NCI-H510A treated with DMSO at 0.1 percent for 48 hours (cell line): Measurements from ENCODE around the gene TTC28.
"Not testable (repeated sequence)": the region's sequence is repeated elsewhere in the genome, so short reads cannot be mapped to it uniquely, and the experiment has no call there.

Source experiments
- DNase-seq: peaks from one replicate; lab custom pipeline; 2025; lab: John Stamatoyannopoulos, UW

The TTC28 gene

DNA sequence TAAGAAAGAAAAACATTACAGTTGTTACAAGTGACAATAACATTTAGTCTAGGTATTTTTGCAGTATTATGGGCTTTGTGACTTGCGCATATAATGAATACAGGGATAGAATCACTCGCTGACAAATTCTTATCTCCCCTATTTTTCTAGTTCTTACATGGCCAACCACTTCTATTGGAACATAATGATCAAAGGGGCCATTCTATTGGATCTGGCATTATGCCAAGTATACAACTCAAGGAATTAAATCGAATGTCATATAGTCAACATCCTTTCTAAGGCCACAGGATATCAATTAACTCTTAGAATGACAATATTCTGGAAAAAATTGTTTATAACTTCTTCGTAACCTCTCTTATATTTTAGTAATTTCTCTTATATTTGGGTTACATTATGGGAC lies 272.0 kb downstream of the TTC28 start:
- no peak for DNase-seq

DNA sequence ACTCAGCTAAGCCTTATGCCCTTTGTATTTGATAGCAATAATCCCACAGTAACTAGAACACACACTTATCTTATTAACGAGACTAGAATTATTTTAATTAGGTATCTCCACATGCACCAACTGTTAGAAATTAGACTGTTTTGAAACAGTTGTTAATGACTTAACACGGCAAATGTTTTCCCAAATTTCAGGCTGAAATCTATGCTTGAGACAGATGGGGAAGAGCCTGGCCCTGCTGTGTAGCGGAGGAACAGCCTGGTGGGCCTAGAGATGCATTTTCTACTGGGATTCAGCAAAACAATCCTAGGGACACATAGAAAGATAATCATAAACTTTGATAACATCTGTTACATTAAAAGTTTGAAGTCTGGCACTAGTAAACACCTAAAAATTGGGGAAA lies 273.4 kb downstream of the TTC28 start:
- DNase-seq, result no peak

DNA sequence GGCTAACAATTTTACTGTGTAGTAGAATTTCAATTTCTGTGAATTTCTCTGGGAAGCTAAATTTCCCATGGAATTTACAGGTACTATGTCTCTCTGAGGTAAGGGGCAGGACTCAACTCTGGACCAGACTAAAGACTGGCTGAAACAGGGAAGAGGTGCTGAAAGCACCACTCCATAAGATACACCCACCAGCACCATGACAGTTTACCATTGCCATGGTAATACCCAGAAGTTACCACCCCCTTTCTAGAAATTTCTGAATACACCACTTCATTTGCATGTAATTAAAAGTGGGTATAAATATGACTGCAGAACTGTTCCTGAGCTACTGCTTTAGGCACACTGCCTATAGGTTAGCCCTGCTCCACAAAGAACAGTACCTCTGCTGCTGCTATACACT lies 274.1 kb downstream of the TTC28 start:
- DNase-seq, result no peak

DNA sequence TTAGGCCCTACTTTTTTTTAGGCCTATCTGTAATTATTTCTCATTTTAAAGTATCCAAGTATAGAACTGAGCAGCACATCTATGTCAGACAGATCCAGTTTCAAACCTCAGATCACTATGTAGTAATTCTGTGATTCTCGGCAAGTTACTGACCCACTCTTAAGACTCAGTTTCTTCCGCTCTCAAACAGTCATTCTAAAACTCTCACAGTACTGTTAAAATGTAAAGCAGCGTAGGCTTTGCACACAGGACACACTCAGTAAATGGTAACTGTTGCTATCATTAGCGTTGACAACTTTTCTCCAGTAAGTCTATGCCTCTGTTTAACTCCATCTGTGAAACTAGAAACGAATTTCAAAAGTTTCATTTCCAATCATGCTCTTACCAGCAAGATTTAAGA lies 277.1 kb downstream of the TTC28 start:
- no peak for DNase-seq

DNA sequence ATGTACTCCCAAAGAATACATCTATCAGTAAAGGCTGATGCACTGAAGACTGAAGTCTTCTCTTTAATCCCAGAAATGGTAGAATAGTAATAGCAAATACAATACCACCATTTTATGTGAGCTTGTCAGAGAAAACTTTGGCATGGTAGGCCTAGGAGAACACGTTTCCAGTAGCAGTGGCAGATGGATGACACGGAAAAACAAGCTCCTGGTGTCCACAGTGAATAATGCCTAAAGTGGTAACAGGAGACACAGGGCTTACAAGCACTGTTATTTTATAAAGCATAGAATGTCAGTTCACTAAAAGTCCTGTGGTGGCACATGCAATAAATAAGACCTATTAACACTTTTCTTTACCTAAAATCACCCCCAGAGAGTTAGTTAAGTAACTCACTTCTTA lies 277.6 kb downstream of the TTC28 start:
- no peak for DNase-seq

DNA sequence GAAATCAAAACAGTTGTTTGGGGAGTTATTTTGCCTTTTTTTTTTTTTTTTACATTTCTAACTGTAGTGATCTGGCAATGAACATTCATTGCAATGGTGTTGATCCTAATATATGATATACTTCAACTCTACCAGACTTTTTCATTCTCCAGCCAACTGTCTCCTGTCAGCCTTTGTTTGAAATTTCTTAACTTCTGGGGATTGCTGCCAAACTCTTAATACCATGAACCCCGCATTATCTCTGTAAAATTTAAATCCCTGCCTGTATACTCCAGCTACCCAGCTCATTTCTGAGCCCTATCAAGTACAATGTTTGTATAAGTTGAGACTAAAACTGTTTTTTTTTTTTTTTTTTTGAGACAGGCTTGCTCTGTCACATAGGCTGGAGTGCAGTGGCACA lies 280.7 kb downstream of the TTC28 start:
- no peak for DNase-seq

DNA sequence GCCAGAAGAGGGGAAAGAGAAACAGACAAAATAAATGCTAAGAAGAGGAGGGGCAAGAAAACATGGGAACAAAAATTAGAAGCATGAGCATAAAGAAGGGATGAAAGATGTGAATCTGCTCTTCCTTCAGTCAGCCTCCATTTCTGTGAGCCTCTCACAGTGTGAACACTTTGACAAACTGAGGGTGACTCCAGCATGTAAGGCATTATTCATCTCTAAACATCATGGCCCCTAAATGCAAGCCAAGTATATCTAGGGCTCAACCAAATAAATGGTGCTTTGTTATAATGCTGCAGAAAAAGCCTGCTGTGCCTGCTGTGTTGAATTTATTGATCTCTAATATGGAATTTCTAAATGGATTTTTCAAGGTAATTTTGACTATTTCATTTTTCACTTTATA lies 281.3 kb downstream of the TTC28 start:
- no peak for DNase-seq

DNA sequence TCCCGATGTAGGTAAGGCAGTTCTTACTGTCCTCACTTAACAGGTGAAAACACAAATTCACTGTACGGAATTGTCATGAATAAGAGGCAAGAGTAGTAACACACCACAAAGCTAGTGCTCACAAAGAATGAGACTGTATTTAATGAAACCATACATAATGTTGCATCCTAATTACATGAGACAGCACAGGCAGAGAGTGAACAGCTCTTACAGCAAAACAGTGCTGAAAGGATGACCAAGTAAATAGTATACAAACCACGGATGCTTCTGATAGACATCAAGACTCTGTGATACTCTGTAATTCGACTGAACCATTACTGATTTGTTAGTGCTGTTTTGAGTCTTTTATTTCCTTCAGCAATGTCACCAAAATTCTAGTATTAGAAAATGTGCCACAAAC lies 282.3 kb downstream of the TTC28 start:
- no peak for DNase-seq

DNA sequence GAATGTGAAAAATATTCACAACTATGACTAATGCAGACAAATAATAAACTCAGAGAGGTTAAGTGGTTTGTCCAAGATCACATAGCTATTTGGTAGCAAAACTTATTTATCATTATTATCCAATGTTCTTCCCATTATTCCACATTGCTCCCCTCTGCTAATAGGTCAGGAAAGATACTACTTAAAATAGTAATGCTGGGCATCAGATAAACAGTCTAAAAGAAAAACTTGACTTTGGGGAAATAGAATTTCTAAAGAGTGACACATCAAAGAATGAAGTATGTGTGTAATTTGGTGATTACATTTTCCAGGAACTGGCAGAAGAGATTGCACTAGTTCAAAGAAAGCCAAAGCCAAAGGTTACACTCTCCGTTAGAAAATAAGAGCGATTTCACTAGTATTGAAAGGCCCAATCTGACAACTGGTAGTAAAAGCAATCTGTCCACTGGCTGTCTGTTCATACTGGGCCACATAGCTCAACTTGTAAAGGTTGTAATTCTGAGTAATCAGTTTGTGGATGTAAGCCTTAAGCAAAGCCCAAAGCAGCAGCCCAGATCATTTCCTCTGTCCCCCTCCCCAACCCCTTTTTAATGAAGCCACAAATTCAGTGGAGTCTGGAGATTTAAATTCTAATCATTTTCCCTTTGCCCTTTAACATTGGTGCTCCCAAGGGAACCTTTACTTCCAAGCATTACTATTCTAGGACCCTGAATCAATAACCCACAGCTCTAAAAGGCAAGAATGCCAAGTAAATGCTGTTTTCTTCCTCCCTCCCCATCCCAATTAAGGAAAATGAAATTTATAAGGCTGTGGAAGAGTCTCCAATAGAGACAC lies 283.5 kb downstream of the TTC28 start:
- DNase-seq, result no peak

DNA sequence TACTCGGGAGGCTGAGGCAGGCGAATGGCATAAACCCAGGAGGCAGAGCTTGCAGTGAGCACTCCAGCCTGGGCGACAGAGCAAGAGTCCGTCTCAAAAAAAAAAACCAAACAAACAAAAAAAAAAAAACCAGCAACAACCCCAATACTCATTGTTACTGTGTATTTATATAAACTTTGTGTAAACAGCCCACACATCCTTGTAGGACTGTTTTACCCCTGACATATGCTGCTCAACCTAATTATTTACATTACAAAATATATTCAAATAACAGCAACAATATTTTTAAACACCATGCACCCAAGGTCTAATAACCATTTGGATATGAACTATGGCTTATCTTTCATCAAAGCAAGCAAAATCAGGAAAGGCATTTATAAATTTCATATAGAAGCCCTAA lies 284.1 kb downstream of the TTC28 start:
- no peak for DNase-seq

DNA sequence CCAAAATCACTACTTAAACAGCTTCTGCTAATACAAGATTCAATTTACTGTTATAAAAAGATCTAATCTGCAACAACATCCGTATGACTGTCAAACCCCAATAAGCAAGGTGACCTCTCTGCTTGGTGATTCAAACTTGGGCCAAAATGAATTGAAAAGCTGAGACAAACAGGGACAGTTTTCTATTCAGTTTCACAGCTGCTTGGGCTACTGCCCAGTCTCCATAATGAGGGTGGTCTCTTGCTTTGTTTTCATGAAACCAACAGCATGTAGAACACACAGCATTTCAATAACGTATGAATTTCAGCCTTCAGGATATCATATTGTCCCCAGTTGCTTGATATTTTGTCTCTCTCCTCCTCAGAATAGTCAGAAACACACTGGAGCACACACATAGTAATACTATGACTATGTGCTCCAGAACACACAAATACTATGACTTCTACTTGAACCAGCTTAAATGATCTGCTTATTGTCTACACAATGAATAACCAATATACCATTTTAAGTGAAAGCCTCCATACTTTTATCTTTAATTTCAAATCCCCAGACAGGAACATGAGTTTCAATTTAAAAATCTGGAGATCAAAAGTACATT lies 285.0 kb downstream of the TTC28 start:
- no peak for DNase-seq

DNA sequence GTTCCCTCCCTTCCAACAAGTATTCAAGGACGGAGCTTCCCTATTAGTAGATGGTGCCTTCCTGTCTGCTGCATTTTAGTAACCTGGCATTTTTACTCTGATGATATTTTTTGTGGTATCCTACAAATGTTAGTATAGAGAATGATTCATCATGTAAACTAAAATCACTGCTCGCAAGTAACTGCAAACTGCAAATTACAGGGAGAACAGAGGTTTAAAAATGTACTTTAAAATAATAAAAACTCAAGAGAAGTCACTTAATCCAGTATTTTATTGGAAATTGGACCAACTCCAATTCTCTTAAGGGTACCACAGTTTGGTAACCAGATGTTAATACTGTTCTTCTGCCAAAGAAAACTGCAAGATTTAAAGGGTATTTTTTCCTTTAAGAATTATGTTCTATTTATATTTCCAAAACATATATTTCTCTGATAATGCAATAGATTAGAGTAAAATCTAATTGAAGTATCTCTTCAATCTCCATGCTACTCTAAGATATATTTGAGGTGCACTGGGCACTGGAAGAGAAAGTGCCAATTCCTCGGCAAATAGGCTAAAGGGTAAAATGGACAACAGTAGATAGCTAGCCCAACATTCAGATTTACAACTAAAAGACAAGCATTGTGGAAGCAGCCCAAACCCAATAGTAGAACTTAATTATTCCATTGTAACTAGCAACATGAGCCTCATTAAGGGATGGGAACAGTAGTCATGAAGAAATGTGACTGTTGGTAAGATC lies 298.0 kb downstream of the TTC28 start:
- no peak for DNase-seq

DNA sequence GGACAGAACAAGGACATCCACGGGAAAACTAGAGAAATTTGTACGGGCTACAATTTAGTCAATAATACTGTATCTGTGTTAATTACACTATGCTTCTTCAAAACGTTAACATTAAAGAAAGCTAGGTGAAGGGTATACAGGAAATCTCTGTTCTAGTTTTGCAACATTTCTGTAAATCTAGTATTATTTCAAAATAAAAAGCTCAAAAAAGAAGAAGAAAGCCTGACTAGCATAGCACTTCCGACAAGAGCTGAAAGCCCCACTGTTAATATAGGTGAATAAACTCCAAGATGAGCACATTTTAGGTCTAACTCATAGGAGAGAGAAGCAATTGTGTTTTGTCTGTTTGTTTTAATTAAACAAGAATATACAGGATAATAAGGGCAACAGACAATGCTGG lies 299.7 kb downstream of the TTC28 start:
- DNase-seq, result no peak

DNA sequence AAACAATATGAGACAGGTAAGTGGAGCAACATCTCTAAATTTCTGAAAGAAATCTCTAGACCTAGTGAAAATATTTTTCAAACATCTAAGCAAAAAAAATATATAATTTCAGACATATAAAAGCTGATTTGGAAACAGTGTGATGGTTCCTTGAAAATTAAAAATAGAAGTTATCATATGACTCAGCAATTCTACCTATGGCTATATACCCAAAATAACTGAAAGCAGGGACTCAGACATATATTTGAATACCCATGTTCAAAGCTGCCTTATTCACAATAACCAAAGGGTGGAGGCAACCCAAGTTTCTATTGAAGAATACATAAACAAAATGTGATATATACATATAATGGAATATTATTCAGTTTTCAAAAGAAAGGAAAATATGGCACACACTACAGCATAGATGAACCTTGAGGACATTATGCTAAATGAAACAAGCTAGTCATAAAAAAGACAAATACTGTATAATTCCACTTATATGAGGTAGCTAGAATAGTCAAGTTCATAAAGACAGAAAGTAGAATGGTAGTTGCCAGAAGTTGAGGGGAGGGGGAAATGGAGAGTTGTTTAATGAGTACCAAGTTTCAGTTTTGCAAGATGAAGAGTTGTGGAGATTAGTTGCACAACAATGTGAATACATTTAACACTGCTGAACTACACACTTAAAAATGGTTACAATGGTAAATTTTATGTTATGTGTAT lies 300.4 kb downstream of the TTC28 start:
- DNase-seq, result no peak

DNA sequence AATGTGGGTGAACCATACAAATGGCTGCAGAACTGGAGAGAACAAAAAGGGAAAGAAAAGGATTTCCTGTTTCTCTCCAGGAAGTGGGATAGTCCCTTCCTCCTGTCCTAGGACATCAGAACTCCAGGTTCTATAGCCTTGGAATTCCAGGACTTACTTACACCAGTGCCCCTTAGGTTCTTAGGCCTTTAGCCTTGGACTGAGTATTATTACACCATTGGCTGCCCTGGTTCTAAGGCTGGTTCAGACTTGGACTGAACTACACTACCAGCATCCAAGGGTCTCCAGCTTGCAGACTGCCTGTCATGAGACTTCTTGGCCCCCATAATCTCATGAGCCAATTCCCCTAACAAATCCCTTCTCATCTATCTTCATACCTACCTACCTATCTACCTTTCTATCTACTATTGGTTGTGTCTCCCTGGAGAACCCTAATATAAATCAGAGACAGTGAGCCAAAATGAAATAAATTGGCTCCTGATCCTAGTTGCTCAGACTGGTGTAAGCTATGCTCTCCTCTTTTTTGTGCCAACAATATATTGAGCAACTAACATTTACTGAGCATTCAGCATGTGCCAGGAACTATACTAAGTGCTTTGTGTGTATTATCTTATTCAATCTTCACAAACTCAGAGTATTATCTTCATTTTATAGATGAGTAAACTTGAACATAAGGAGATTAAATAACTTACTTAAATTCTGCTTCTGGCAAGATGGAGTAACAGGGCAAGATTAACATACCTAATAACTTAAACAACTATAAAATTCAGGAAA lies 303.7 kb downstream of the TTC28 start:
- no peak for DNase-seq

DNA sequence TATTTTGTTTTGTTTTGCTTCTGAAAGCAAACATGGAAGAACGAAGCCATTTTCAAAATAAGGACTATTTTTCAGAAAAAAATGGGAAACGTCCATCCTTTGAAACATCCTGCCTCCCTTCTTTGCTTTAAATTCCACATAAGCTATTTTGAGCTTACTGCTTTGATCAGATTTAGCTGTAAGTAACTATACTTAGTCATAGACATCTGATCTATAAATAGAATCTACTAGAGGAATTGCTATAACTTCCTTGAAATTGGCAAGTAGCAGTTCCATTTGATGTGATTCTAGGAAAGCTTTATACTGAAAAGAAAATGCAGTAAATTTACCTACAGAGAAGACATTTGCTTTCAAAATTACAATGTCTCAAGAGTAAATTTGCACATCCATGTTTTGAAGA lies 305.8 kb downstream of the TTC28 start:
- DNase-seq, result no peak

DNA sequence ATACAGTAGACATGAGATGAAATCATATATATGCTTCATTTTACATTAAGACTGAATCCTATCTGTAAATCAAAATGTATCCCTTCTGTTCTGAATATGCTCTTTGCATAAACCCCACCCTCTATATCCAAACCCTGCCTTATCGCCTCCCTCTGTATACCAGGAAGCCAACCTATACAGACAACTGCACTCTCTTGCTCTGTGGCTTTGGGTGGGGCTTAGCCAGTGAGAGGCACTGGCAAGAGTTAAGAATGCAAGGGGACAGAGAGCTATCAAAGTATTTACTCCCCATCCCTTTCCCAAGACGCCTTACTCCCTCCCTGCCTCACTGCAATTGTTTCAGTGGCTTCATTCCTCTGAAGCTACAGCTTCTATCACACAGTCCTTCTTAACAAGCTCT lies 309.8 kb downstream of the TTC28 start:
- DNase-seq, result no peak

DNA sequence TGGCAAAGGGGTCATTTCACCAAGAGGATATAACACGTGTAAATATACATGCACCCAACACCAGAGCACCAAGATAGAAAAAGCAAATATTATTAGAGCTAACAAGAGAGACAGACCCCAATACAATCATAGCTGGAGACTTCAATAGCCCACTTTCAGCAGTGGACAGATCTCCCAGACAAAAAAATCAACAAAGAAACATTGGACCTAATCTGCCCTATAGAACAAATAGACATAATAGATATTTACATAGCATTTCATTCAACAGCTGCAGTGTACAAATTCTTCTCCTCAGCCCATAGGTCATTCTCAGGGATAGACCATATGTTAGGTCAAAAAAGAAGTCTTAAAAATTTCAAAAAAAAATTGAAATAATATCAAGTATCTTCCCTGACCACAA lies 312.8 kb downstream of the TTC28 start:
- DNase-seq, result no peak

DNA sequence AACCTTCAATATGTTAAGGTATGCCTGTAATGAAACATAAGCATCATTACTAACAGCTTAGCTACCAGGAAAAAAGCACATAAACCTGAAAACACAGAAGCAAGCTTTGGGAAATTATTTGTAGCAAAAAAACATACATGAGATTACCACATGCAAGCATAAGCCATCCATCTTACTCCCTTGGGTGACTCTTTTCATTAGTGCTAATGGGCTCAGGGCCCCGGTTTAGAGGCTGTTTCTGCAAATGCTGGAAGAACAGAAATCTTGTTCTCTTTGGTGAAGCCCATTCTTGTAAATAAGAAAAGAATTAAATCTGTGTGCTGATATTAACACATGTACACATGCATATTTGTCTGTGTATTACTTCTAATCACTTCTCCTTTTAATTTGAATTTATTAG lies 314.3 kb downstream of the TTC28 start:
- no peak for DNase-seq

DNA sequence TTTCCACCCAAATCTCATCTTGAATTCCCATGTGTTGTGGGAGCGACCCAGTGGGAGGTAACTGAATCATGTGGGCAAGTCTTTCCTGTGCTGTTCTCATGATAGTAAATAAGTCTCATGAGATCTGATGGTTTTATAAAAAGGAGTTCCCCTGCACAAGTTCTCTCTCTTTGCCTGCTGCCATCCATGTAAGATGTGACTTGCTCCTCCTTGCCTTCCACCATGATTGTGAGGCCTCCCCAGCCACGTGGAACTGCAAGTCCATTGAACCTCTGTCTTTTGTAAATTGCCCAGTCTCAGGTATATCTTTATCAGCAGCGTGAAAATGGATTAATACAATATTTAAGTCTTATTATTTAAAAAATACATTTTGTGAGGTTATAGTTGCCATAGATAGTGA lies 315.5 kb downstream of the TTC28 start:
- not testable (repeated sequence) for DNase-seq

DNA sequence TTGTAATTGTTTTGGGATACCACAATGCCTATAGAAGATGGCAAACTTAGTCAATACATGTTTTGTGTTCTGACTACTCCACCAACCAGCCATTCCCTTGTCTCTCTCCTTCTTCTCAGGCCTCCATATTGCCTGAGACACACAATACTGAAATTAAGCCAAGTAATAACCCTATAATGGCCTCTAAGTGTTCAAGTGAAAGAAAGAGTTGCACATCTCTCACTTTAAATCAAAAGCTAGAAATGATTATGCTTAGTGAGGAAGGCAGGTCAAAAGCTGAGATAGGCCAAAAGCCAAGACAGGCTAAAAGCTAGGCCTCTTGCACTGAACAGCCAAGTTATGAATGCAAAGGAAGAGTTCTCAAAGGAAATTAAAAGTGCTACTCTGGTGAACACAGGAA lies 318.7 kb downstream of the TTC28 start:
- DNase-seq, result no peak

DNA sequence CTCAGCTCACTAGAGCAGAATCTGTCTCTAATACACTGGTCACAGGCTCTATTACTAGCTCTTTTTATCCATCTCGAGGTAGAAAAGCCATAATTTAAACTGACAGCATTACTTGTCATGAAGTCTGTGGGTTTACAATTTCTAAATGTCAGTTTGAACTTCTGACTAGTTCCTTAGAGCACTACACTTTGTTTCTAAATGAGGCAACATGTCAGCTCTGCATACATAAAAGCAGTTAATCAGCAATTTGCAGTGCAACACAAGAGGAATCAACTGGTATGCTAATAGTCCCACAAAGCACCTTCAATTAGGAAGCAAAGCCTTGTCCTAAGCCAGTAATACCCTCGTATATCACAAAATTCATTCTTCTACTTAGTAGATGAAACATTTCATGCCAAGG lies 321.3 kb downstream of the TTC28 start:
- DNase-seq, result no peak
